H9 (cell line): ENCODE measurements around the gene FAM53C. TPM values are rescaled to one million over a fixed set of nuclear protein-coding genes. Genes with fewer than 3 reads are reported as not detected.
A peak's percentile ranks its signal among the peaks of the same experiment; 100 is the strongest.

Experiments used
- DNase-seq: peaks from one replicate; pipeline ENCODE4 v3.0.0-alpha.2; 2017
- H2AFZ ChIP-seq: one replicate; pipeline ENCODE4 v1.6.1; 2013; ENCODE audit warnings: mild to moderate bottlenecking, low read length, control low read depth, moderate library complexity
- H2AK5ac ChIP-seq: 2 replicates; pipeline ENCODE4 v1.6.1; 2013; ENCODE audit warnings: low read length, control low read depth, mixed read lengths; ENCODE audit not compliant: insufficient read length
- H2BK120ac ChIP-seq: one replicate; pipeline ENCODE4 v1.6.1; 2013; ENCODE audit warnings: low read depth, mild to moderate bottlenecking, low read length, control low read depth, inconsistent platforms; ENCODE audit not compliant: poor library complexity, severe bottlenecking
- H2BK12ac ChIP-seq: 2 replicates; pipeline ENCODE4 v1.6.1; 2013; ENCODE audit warnings: low read length, control low read depth, mixed read lengths, low read depth; ENCODE audit not compliant: insufficient read length
- H2BK15ac ChIP-seq: 2 replicates; pipeline ENCODE4 v1.6.1; 2013; ENCODE audit warnings: low read depth, low read length, control low read depth
- H2BK20ac ChIP-seq: one replicate; pipeline ENCODE4 v1.6.1; 2013; ENCODE audit warnings: low read depth, mild to moderate bottlenecking, low read length, control low read depth, inconsistent platforms; ENCODE audit not compliant: poor library complexity, severe bottlenecking
- H2BK5ac ChIP-seq: 2 replicates; pipeline ENCODE4 v1.6.1; 2013; ENCODE audit warnings: low read length, control low read depth, mixed read lengths; ENCODE audit not compliant: insufficient read length
- H3K14ac ChIP-seq: 2 replicates; pipeline ENCODE4 v1.6.1; 2013; ENCODE audit warnings: low read length, control low read depth; ENCODE audit not compliant: insufficient read depth
- H3K18ac ChIP-seq: 2 replicates; pipeline ENCODE4 v1.6.1; 2013; ENCODE audit warnings: low read depth, mild to moderate bottlenecking, mixed read lengths, low read length, control low read depth; ENCODE audit not compliant: insufficient read length
- H3K23ac ChIP-seq: 2 replicates; pipeline ENCODE4 v1.6.1; 2013; ENCODE audit warnings: low read length, control low read depth, mixed read lengths, low read depth; ENCODE audit not compliant: insufficient read length
- H3K23me2 ChIP-seq: 2 replicates; pipeline ENCODE4 v1.6.1; 2013; ENCODE audit warnings: low read depth, mild to moderate bottlenecking, mixed read lengths, low read length, control low read depth; ENCODE audit not compliant: insufficient read length, poor library complexity, severe bottlenecking
- H3K27ac ChIP-seq: 2 replicates; pipeline ENCODE4 v1.5.1; 2013; ENCODE audit warnings: low read length, control low read depth, mixed read lengths, low read depth; ENCODE audit not compliant: insufficient read length
- H3K27me3 ChIP-seq: 2 replicates; pipeline ENCODE4 v1.6.1; 2013; ENCODE audit warnings: low read length, control low read depth, inconsistent platforms; ENCODE audit not compliant: insufficient read depth
- H3K4ac ChIP-seq: 2 replicates; pipeline ENCODE4 v1.6.1; 2013; ENCODE audit warnings: low read depth, mild to moderate bottlenecking, control low read depth, inconsistent platforms, low read length, moderate library complexity
- H3K4me1 ChIP-seq: 2 replicates; pipeline ENCODE4 v1.6.1; 2013; ENCODE audit warnings: low read length, control low read depth, inconsistent platforms; ENCODE audit not compliant: insufficient read depth
- H3K4me2 ChIP-seq: 2 replicates; pipeline ENCODE4 v1.6.1; 2013; ENCODE audit warnings: low read length, control low read depth, mixed read lengths; ENCODE audit not compliant: insufficient read length, insufficient read depth
- H3K56ac ChIP-seq: 2 replicates; pipeline ENCODE4 v1.6.1; 2013; ENCODE audit warnings: low read depth, mild to moderate bottlenecking, mixed read lengths, low read length, control low read depth; ENCODE audit not compliant: insufficient read length
- H3K79me1 ChIP-seq: 2 replicates; pipeline ENCODE4 v1.6.1; 2013; ENCODE audit warnings: low read depth, mild to moderate bottlenecking, moderate library complexity, low read length, control low read depth, inconsistent platforms; ENCODE audit not compliant: insufficient read depth, poor library complexity, severe bottlenecking
- H3K79me2 ChIP-seq: 2 replicates; pipeline ENCODE4 v1.6.1; 2013; ENCODE audit warnings: low read length, control low read depth, inconsistent platforms; ENCODE audit not compliant: insufficient read depth
- H3K9ac ChIP-seq: 2 replicates; pipeline ENCODE4 v1.6.1; 2013; ENCODE audit warnings: low read length, control low read depth, mixed read lengths; ENCODE audit not compliant: insufficient read length; ENCODE audit errors: extremely low read depth
- H3K9me3 ChIP-seq: one replicate; pipeline ENCODE4 v1.6.1; 2013; ENCODE audit warnings: low read depth, low read length, inconsistent platforms; ENCODE audit not compliant: control insufficient read depth
- H3T11ph ChIP-seq: one replicate; pipeline ENCODE4 v1.6.1; 2013; ENCODE audit warnings: mild to moderate bottlenecking, low read length, control low read depth, inconsistent platforms
- H4K20me1 ChIP-seq: one replicate; pipeline ENCODE4 v1.6.1; 2013; ENCODE audit not compliant: control insufficient read depth, insufficient read length, insufficient read depth
- H4K5ac ChIP-seq: 2 replicates; pipeline ENCODE4 v1.6.1; 2013; ENCODE audit warnings: low read depth, mild to moderate bottlenecking, mixed read lengths, low read length, control low read depth; ENCODE audit not compliant: insufficient read length
- H4K8ac ChIP-seq: replicated peaks from 2 replicates; pipeline ENCODE4 v1.6.1; 2013; ENCODE audit warnings: low read length, control low read depth, mixed read lengths, low read depth; ENCODE audit not compliant: insufficient read length
- H4K91ac ChIP-seq: 2 replicates; pipeline ENCODE4 v1.6.1; 2013; ENCODE audit warnings: low read depth, mild to moderate bottlenecking, moderate library complexity, mixed read lengths, low read length, control low read depth; ENCODE audit not compliant: insufficient read length
- H3K27ac Mint-ChIP-seq, 3 experiments: 2 replicates in 2 of 3; 3 replicates in 1 of 3; pipeline ENCODE4 v1.8.0; 2020 to 2021; ENCODE audit warnings: mixed read lengths in 3 of 3, mild to moderate bottlenecking in 1 of 3, moderate library complexity in 1 of 3
- H3K27me3 Mint-ChIP-seq: 2 replicates; pipeline ENCODE4 v1.8.0; 2021; ENCODE audit warnings: low read depth, mild to moderate bottlenecking, moderate library complexity, mixed read lengths
- H3K36me3 Mint-ChIP-seq, 3 experiments: 2 replicates in 2 of 3; 3 replicates in 1 of 3; pipeline ENCODE4 v1.8.0; 2020 to 2021; ENCODE audit warnings: low read depth in 3 of 3, mixed read lengths in 3 of 3; ENCODE audit not compliant: insufficient read depth in 1 of 3
- H3K4me1 Mint-ChIP-seq, 2 experiments: 2 replicates each; pipeline ENCODE4 v1.8.0; 2020; ENCODE audit warnings: mixed read lengths in 2 of 2
- H3K4me3 Mint-ChIP-seq, 2 experiments: 2 replicates in 1 of 2; 3 replicates in 1 of 2; pipeline ENCODE4 v1.8.0; 2020 to 2021; ENCODE audit warnings: mild to moderate bottlenecking in 2 of 2, mixed read lengths in 2 of 2, moderate library complexity in 1 of 2
- H3K9me3 Mint-ChIP-seq, 2 experiments: 2 replicates in 1 of 2; 3 replicates in 1 of 2; pipeline ENCODE4 v1.8.0; 2020; ENCODE audit warnings: mild to moderate bottlenecking in 2 of 2, mixed read lengths in 2 of 2, moderate library complexity in 1 of 2
- WGBS: extraction: QIAGEN DNeasy Blood & Tissue Kit; methylation state at CpG from one replicate; pipeline ENCODE4 v1.1.7; 2013; ENCODE audit warnings: missing lambda C conversion rate, low lambda C conversion rate, mixed read lengths; ENCODE audit not compliant: insufficient read length; ENCODE audit errors: extremely low coverage; 5-methylcytosine and 5-hydroxymethylcytosine counted together
- total RNA-seq: library from RNA; stranded (reverse); gene quantifications from 2 replicates; pipeline ENCODE4 v1.2.1, GENCODE V29; 2021
- TF ChIP-seq, protein P1 (sequence below): fragments of 200-600 bp; sonication (generic); conservative IDR thresholded peaks from 3 replicates; pipeline ENCODE4 v1.8.0; 2021; ENCODE audit warnings: antibody characterized with exemption, mild to moderate bottlenecking

Gene FAM53C
- total RNA-seq, 1 experiment from 2014 or later, result 59.6 TPM

- peaks cover 3% of the 10 kb centered on the region for H4K20me1 ChIP-seq
- no peak overlapping the region for H3K27ac ChIP-seq
- H3K56ac ChIP-seq, result no peak overlapping the region
- H4K5ac ChIP-seq, result no peak overlapping the region
- no peak for DNase-seq
- H3K23me2 ChIP-seq, result peaks cover 13% of the 10 kb centered on the region
- no peak overlapping the region for H2AFZ ChIP-seq
- H3K14ac ChIP-seq, result peak overlapping the region; percentile 56; the same call in 1 of the 2 replicates
- H2BK15ac ChIP-seq, result no peak overlapping the region
- Mint-ChIP-seq H3K4me1 (peaks cover 30 to 32% of the 10 kb centered on the region in 2 experiments), H3K27ac (peak overlapping the region; percentile 100), H3K27me3 (no peaks in the 10 kb centered on the region), H3K9me3 (no peaks in the 10 kb centered on the region), H3K4me3 (peak overlapping the region; percentile 91 to 95), H3K36me3 (peaks cover 10 to 24% (median 16%) of the 10 kb centered on the region in 3 experiments)
- peak overlapping the region; percentile 31 for H3K9ac ChIP-seq
- no peaks in the 10 kb centered on the region for H3K9me3 ChIP-seq
- no peak overlapping the region; the same call in 1 of the 2 replicates for H3K4ac ChIP-seq
- no peaks in the 10 kb centered on the region for H3K27me3 ChIP-seq
- peaks cover 16% of the 10 kb centered on the region; the same call in 1 of the 2 replicates for H3K79me2 ChIP-seq
- TF ChIP-seq, protein P1, sequence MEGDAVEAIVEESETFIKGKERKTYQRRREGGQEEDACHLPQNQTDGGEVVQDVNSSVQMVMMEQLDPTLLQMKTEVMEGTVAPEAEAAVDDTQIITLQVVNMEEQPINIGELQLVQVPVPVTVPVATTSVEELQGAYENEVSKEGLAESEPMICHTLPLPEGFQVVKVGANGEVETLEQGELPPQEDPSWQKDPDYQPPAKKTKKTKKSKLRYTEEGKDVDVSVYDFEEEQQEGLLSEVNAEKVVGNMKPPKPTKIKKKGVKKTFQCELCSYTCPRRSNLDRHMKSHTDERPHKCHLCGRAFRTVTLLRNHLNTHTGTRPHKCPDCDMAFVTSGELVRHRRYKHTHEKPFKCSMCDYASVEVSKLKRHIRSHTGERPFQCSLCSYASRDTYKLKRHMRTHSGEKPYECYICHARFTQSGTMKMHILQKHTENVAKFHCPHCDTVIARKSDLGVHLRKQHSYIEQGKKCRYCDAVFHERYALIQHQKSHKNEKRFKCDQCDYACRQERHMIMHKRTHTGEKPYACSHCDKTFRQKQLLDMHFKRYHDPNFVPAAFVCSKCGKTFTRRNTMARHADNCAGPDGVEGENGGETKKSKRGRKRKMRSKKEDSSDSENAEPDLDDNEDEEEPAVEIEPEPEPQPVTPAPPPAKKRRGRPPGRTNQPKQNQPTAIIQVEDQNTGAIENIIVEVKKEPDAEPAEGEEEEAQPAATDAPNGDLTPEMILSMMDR, result no peak
- peaks cover 5% of the 10 kb centered on the region for H3K79me1 ChIP-seq
- no peak overlapping the region for H4K91ac ChIP-seq
- peak overlapping the region; percentile 69 for H3K18ac ChIP-seq
- H3K23ac ChIP-seq, result no peak overlapping the region
- no peak overlapping the region for H4K8ac ChIP-seq
- H2BK20ac ChIP-seq, result no peak overlapping the region
- H3K4me2 ChIP-seq, result peak overlapping the region; percentile 96
- H2BK5ac ChIP-seq, result no peak overlapping the region
- no peak overlapping the region for H2BK120ac ChIP-seq
- no peak overlapping the region for H2BK12ac ChIP-seq
- no peak overlapping the region for H2AK5ac ChIP-seq
- no CpG with 5 or more reads among the region's 13 CpGs for WGBS
- H3T11ph ChIP-seq, result no peak overlapping the region
- no peaks in the 10 kb centered on the region for H3K4me1 ChIP-seq
Measured at GRCh38 chr5:138336952-138337684, 948 bp upstream of the FAM53C start.
